Endodermal cell (in vitro differentiated cells): Measurements from ENCODE around the gene EGFL8. TPM values are rescaled to one million over a fixed set of nuclear protein-coding genes. Genes with fewer than 3 reads are reported as not detected.

Source experiments
- DNase-seq: peaks from one replicate; pipeline ENCODE4 v3.0.0-alpha.2; 2017
- H3K27ac ChIP-seq: 2 replicates; pipeline ENCODE4 v1.5.1; 2013; ENCODE audit warnings: mild to moderate bottlenecking, low read depth, low read length, moderate library complexity
- H3K27me3 ChIP-seq: 2 replicates; pipeline ENCODE4 v1.6.1; 2013; ENCODE audit warnings: mild to moderate bottlenecking, low read length, moderate library complexity; ENCODE audit not compliant: insufficient read depth, control insufficient read depth, poor library complexity, severe bottlenecking
- H3K36me3 ChIP-seq: 2 replicates; pipeline ENCODE4 v1.7.0; 2013; ENCODE audit warnings: mild to moderate bottlenecking, low read length, moderate library complexity; ENCODE audit not compliant: control insufficient read depth, insufficient read depth
- H3K4me1 ChIP-seq: one replicate; pipeline ENCODE4 v1.7.0; 2013; ENCODE audit warnings: low read length; ENCODE audit not compliant: control insufficient read depth, insufficient read depth
- H3K4me3 ChIP-seq: 2 replicates; pipeline ENCODE4 v1.5.1; 2013; ENCODE audit warnings: mild to moderate bottlenecking, low read length, moderate library complexity
- H3K9ac ChIP-seq: 2 replicates; pipeline ENCODE4 v1.6.1; 2013; ENCODE audit warnings: mild to moderate bottlenecking, low read length, moderate library complexity; ENCODE audit not compliant: poor library complexity, severe bottlenecking; ENCODE audit errors: extremely low read depth
- H3K9me3 ChIP-seq: 2 replicates; pipeline ENCODE4 v1.6.1; 2013; ENCODE audit warnings: mild to moderate bottlenecking, low read length, moderate library complexity; ENCODE audit not compliant: control insufficient read depth
- H3K27ac Mint-ChIP-seq: 2 replicates; pipeline ENCODE4 v1.8.0; 2020; ENCODE audit warnings: mixed read lengths
- H3K27me3 Mint-ChIP-seq: 2 replicates; pipeline ENCODE4 v1.8.0; 2021; ENCODE audit warnings: mild to moderate bottlenecking, mixed read lengths; ENCODE audit not compliant: insufficient read depth
- H3K36me3 Mint-ChIP-seq: 2 replicates; pipeline ENCODE4 v1.8.0; 2020; ENCODE audit warnings: low read depth, mixed read lengths
- H3K4me1 Mint-ChIP-seq: 2 replicates; pipeline ENCODE4 v1.8.0; 2020; ENCODE audit warnings: mixed read lengths
- H3K4me3 Mint-ChIP-seq: 2 replicates; pipeline ENCODE4 v1.8.0; 2020; ENCODE audit warnings: mild to moderate bottlenecking, moderate library complexity, mixed read lengths
- H3K9me3 Mint-ChIP-seq: 2 replicates; pipeline ENCODE4 v1.8.0; 2020; ENCODE audit warnings: mild to moderate bottlenecking, mixed read lengths
- CTCF ChIP-seq: fragments of 200-600 bp; sonication (generic); conservative IDR thresholded peaks from 2 replicates; pipeline ENCODE4 v1.5.0; 2021; ENCODE audit warnings: antibody characterized with exemption, mild to moderate bottlenecking
- WGBS, 2 experiments: methylation state at CpG; one replicate each; pipeline versions ENCODE4 v1.1.5 to v1.1.7; 2013; ENCODE audit warnings: missing lambda C conversion rate in 2 of 2, mixed read lengths in 1 of 2; ENCODE audit not compliant: insufficient coverage in 1 of 2, insufficient read length in 1 of 2; 5-methylcytosine and 5-hydroxymethylcytosine counted together
- total RNA-seq, 2 donors: library from RNA; stranded (reverse); fragmentation: NEBNext Ultra II Directional in 1 of 2; extraction: Animal tissue kit (Norgen Biotek cat#: 25700) in 1 of 2; gene quantifications; 2 replicates in 1 of 2; 3 replicates in 1 of 2; pipeline ENCODE4 v1.2.1, GENCODE V29; 2021

Gene EGFL8
- total RNA-seq, 2 donors from 2014 or later, result 27.9 to 39.6 TPM

GRCh38 chr6:32198866-32199265, 34.5 kb downstream of the EGFL8 start:
- Histone ChIP-seq H3K4me3 (no peak overlapping the region), H3K4me1 (no peaks in the 10 kb centered on the region), H3K27ac (no peak overlapping the region), H3K36me3 (no peaks in the 10 kb centered on the region), H3K9me3 (no peaks in the 10 kb centered on the region), H3K9ac (no peak overlapping the region), H3K27me3 (no peaks in the 10 kb centered on the region)
- no peak for DNase-seq
- WGBS, 2 experiments, result 91 to 94% methylated on average over 15 to 17 of the region's 17 CpGs
- no peaks in the 10 kb centered on the region for H3K9me3 Mint-ChIP-seq
- no peak overlapping the region for H3K27ac Mint-ChIP-seq
- no peak overlapping the region for H3K4me3 Mint-ChIP-seq
- peaks cover 11% of the 10 kb centered on the region for H3K27me3 Mint-ChIP-seq
- TF ChIP-seq CTCF, result no peak
- H3K4me1 Mint-ChIP-seq, result peaks cover 7% of the 10 kb centered on the region
- no peaks in the 10 kb centered on the region for H3K36me3 Mint-ChIP-seq

- H3K9ac ChIP-seq, result no peak overlapping the region
- H3K9me3 ChIP-seq, result no peaks in the 10 kb centered on the region
- H3K4me3 Mint-ChIP-seq, result no peak overlapping the region
- H3K4me3 ChIP-seq, result no peak overlapping the region
- no peaks in the 10 kb centered on the region for H3K27me3 ChIP-seq
- no peaks in the 10 kb centered on the region for H3K4me1 ChIP-seq
- no peak overlapping the region for H3K27ac ChIP-seq
- WGBS, 2 experiments, result 80 to 89% methylated on average over 1 to 13 of the region's 13 CpGs
- no peaks in the 10 kb centered on the region for H3K4me1 Mint-ChIP-seq
- no peak for TF ChIP-seq CTCF
- no peaks in the 10 kb centered on the region for H3K36me3 ChIP-seq
- H3K36me3 Mint-ChIP-seq, result no peaks in the 10 kb centered on the region
- H3K9me3 Mint-ChIP-seq, result no peaks in the 10 kb centered on the region
- H3K27me3 Mint-ChIP-seq, result peaks cover 26% of the 10 kb centered on the region
- H3K27ac Mint-ChIP-seq, result no peak overlapping the region
- DNase-seq, result no peak
Measured at GRCh38 chr6:32200711-32201475, 36.5 kb downstream of the EGFL8 start.

GRCh38 chr6:32202186-32202585, 37.8 kb downstream of the EGFL8 start:
- H3K27me3 ChIP-seq, result peaks cover 3% of the 10 kb centered on the region
- no peak for TF ChIP-seq CTCF
- DNase-seq, result no peak
- Mint-ChIP-seq H3K36me3 (no peaks in the 10 kb centered on the region), H3K27ac (no peak overlapping the region), H3K27me3 (peaks cover 35% of the 10 kb centered on the region), H3K4me3 (no peak overlapping the region), H3K9me3 (peaks cover 3% of the 10 kb centered on the region), H3K4me1 (no peaks in the 10 kb centered on the region)
- H3K36me3 ChIP-seq, result no peaks in the 10 kb centered on the region
- no peak overlapping the region for H3K27ac ChIP-seq
- H3K4me3 ChIP-seq, result no peak overlapping the region
- H3K9ac ChIP-seq, result no peak overlapping the region
- H3K4me1 ChIP-seq, result no peaks in the 10 kb centered on the region
- no peaks in the 10 kb centered on the region for H3K9me3 ChIP-seq
- 78 to 89% methylated on average over 5 to 9 of the region's 9 CpGs for whole genome bisulfite sequencing, 2 experiments
